NCI-H82 (cell line): ENCODE data around the gene GARIN5B.
"Not testable (repeated sequence)": the region's sequence is repeated elsewhere in the genome, so short reads cannot be mapped to it uniquely, and the experiment has no call there.

Source experiments
- DNase-seq: peaks from one replicate; lab custom pipeline; 2025; lab: John Stamatoyannopoulos, UW

Gene GARIN5B

GRCh38 chr19:55348317-55349034 lies 14.6 kb downstream of the GARIN5B start:
- peak; percentile 25 for DNase-seq

GRCh38 chr19:55347442-55348009 lies 15.5 kb downstream of the GARIN5B start:
- no peak for DNase-seq

- no peak for DNase-seq
Observed at GRCh38 chr19:55346725-55347441, 16.2 kb downstream of the GARIN5B start.

GRCh38 chr19:55345818-55346724 lies 17.0 kb downstream of the GARIN5B start:
- DNase-seq: no peak

GRCh38 chr19:55345101-55345817 lies 17.8 kb downstream of the GARIN5B start:
- no peak for DNase-seq

- no peak for DNase-seq
Observed at GRCh38 chr19:55344444-55344843, 18.6 kb downstream of the GARIN5B start.

GRCh38 chr19:55341595-55342531 lies 21.2 kb downstream of the GARIN5B start:
- DNase-seq: no peak

GRCh38 chr19:55341171-55341588 lies 21.9 kb downstream of the GARIN5B start:
- peak; percentile 94 for DNase-seq

- peak; percentile 74 for DNase-seq
Observed at GRCh38 chr19:55340784-55341147, 22.3 kb downstream of the GARIN5B start.

GRCh38 chr19:55339889-55340783 lies 22.9 kb downstream of the GARIN5B start:
- no peak for DNase-seq

GRCh38 chr19:55339105-55339888 lies 23.8 kb downstream of the GARIN5B start, which contains the start of gene KMT5C:
KMT5C (plus strand) TSS chr19:55339876; CDS start chr19:55341937, 2,061 bp downstream.
- DNase-seq: peak; percentile 100

- DNase-seq: no peak
Observed at GRCh38 chr19:55336101-55336500, 27.0 kb downstream of the GARIN5B start.

- no peak for DNase-seq
Observed at GRCh38 chr19:55333870-55334269, 29.2 kb downstream of the GARIN5B start.

- DNase-seq: not testable (repeated sequence)
Observed at GRCh38 chr19:55329791-55330190, 33.3 kb downstream of the GARIN5B start.

GRCh38 chr19:55328774-55329318 lies 34.2 kb downstream of the GARIN5B start:
- peak; percentile 33 for DNase-seq

- no peak for DNase-seq
Observed at GRCh38 chr19:55325172-55325571, 37.9 kb downstream of the GARIN5B start, which contains the start of gene TMEM150B. TMEM150B (minus strand) TSS chr19:55325341; CDS start chr19:55321036, 4,305 bp downstream.

- DNase-seq: no peak
Observed at GRCh38 chr19:55324662-55325061, 38.4 kb downstream of the GARIN5B start.
